Liver (tissue), 9 donors: ENCODE measurements around the gene ACAT1. TPM values are rescaled to one million over a fixed set of nuclear protein-coding genes. Genes with fewer than 3 reads are reported as not detected.
"Not testable (repeated sequence)": the region's sequence is repeated elsewhere in the genome, so short reads cannot be mapped to it uniquely, and the experiment has no call there.

Experiments
- DNase-seq: peaks from one replicate; pipeline ENCODE4 v3.0.0-alpha.2; 2017; ENCODE audit warnings: low spot score
- H3K27ac ChIP-seq, 2 donors: one replicate each; pipeline ENCODE4 v1.7.0; 2013; ENCODE audit warnings: inconsistent platforms in 2 of 2, low read length in 2 of 2, control low read depth in 1 of 2, low read depth in 1 of 2, mild to moderate bottlenecking in 1 of 2
- H3K27me3 ChIP-seq, 4 donors: one replicate each; pipeline versions ENCODE4 v1.6.1 to v1.7.0; 2013; ENCODE audit warnings: low read length in 3 of 4, inconsistent platforms in 1 of 4, mild to moderate bottlenecking in 1 of 4, moderate library complexity in 1 of 4; ENCODE audit not compliant: control insufficient read depth in 4 of 4, insufficient read depth in 4 of 4
- H3K36me3 ChIP-seq, 4 donors: one replicate each; pipeline versions ENCODE4 v1.6.1 to v1.7.0; 2013; ENCODE audit warnings: low read length in 3 of 4, mild to moderate bottlenecking in 3 of 4, low read depth in 1 of 4, moderate library complexity in 1 of 4; ENCODE audit not compliant: control insufficient read depth in 4 of 4, insufficient read depth in 3 of 4
- H3K4me1 ChIP-seq, 4 donors: one replicate each; pipeline versions ENCODE4 v1.6.1 to v1.7.0; 2013; ENCODE audit warnings: low read length in 3 of 4, mild to moderate bottlenecking in 3 of 4, moderate library complexity in 1 of 4; ENCODE audit not compliant: control insufficient read depth in 4 of 4, insufficient read depth in 4 of 4
- H3K4me3 ChIP-seq, 3 donors: one replicate each; pipeline versions ENCODE4 v1.6.1 to v1.7.0; 2013; ENCODE audit warnings: low read length in 3 of 3, control low read depth in 1 of 3, low read depth in 1 of 3, mild to moderate bottlenecking in 1 of 3
- H3K9ac ChIP-seq, 2 donors: one replicate each; pipeline ENCODE4 v1.7.0; 2013; ENCODE audit warnings: low read length in 2 of 2, mild to moderate bottlenecking in 2 of 2, moderate library complexity in 2 of 2, control low read depth in 1 of 2, low read depth in 1 of 2
- H3K9me3 ChIP-seq, 4 donors: one replicate each; pipeline versions ENCODE4 v1.6.1 to v1.7.0; 2013; ENCODE audit warnings: low read length in 3 of 4; ENCODE audit not compliant: control insufficient read depth in 4 of 4
- CTCF ChIP-seq: fragments of 150-350 bp; IDR thresholded peaks from 2 replicates; pipeline ENCODE4 v1.5.1; 2017; ENCODE audit warnings: improper control_type of control experiment, low read depth, low read length; ENCODE audit not compliant: missing input control
- EGR1 ChIP-seq, 2 donors: IDR thresholded peaks; 2 replicates each; pipeline ENCODE4 v1.6.1; 2016 to 2018; ENCODE audit warnings: antibody characterized with exemption in 2 of 2, low read depth in 2 of 2
- FOXA2 ChIP-seq: IDR thresholded peaks from 2 replicates; pipeline ENCODE4 v1.6.1; 2016; ENCODE audit warnings: antibody characterized with exemption
- GABPA ChIP-seq, 2 donors: IDR thresholded peaks in 1 of 2; conservative IDR thresholded peaks in 1 of 2; 2 replicates each; pipeline ENCODE4 v1.6.1; 2016; ENCODE audit warnings: antibody characterized with exemption in 2 of 2, mild to moderate bottlenecking in 1 of 2, moderate library complexity in 1 of 2
- JUND ChIP-seq, 2 donors: IDR thresholded peaks; 2 replicates each; pipeline ENCODE4 v1.6.1; 2016; ENCODE audit warnings: antibody characterized with exemption in 2 of 2
- NR2F2 ChIP-seq: IDR thresholded peaks from 2 replicates; pipeline ENCODE4 v1.6.1; 2016; ENCODE audit warnings: antibody characterized with exemption
- RAD21 ChIP-seq, 2 donors: IDR thresholded peaks; 2 replicates each; pipeline ENCODE4 v1.6.1; 2016; ENCODE audit warnings: antibody characterized with exemption in 2 of 2, mild to moderate bottlenecking in 2 of 2
- REST ChIP-seq: IDR thresholded peaks from 2 replicates; pipeline ENCODE4 v1.6.1; 2016; ENCODE audit warnings: antibody characterized with exemption, mild to moderate bottlenecking
- RXRA ChIP-seq, 2 donors: IDR thresholded peaks; 2 replicates each; pipeline ENCODE4 v1.6.1; 2017 to 2018; ENCODE audit warnings: antibody characterized with exemption in 2 of 2, mild to moderate bottlenecking in 1 of 2
- YY1 ChIP-seq: IDR thresholded peaks from 2 replicates; pipeline ENCODE4 v1.6.1; 2016; ENCODE audit warnings: antibody characterized with exemption, mild to moderate bottlenecking
- WGBS: extraction: QIAGEN DNeasy Blood & Tissue Kit; methylation state at CpG from one replicate; pipeline ENCODE4 v1.1.7; 2013; 5-methylcytosine and 5-hydroxymethylcytosine counted together
- polyA plus RNA-seq, 2 donors: library from polyadenylated mRNA; stranded (reverse) in 1 of 2; unstranded in 1 of 2; fragments of 200-250 nt in 1 of 2; fragments of >200 nt in 1 of 2; fragmentation: Nextera tagmentation in 1 of 2; extraction: Ambion mirVana in 1 of 2; gene quantifications; one replicate each; pipeline versions ENCODE4 v1.2.1 to v1.2.3, GENCODE V29; 2013 to 2015
- total RNA-seq, 2 donors: library from RNA; depleted of rRNA; stranded (reverse); fragments of >200 nt; gene quantifications; one replicate each; pipeline ENCODE4 v1.2.3, GENCODE V29; 2014
- donor health status: healthy.
- donor health status: healthy.
- donor health status: healthy.
- donor health status: healthy.
- donor health status: healthy.

Gene ACAT1
- total and polyA plus RNA-seq, 4 donors, result 99.8 to 1,048 (median 575) TPM

DNA sequence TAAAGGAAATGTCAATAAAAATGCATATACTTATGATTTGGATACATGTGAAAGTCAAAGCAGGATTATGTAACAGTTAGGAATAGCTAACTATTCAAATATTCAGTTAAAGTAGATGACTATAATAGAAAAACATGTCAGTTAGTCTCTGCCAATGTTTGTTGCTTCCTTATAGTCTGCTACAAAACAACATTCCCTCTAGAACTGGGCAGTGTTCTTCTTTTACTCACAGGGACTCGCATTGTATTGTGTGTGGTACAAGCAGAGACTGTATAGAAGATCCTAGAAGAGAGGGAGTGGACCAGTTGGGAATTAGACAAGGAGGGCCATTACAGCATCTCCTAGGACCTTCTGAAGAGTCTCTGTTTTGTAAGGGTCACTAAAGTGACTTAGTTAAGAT, 10.6 kb downstream of the ACAT1 start (continued):
- no peak for TF ChIP-seq YY1
- no peak for TF ChIP-seq NR2F2
- no peak for TF ChIP-seq REST
- no peak for TF ChIP-seq FOXA2

GRCh38 chr11:108132993-108133538, 11.7 kb downstream of the ACAT1 start:
- not testable (repeated sequence) for H3K9me3 ChIP-seq, H3K4me3 ChIP-seq, H3K27me3 ChIP-seq, H3K9ac ChIP-seq, H3K27ac ChIP-seq, DNase-seq, H3K4me1 ChIP-seq
- peaks cover 5 to 43% (median 24%) of the 10 kb centered on the region in 4 donors for H3K36me3 ChIP-seq
- WGBS, result 95% methylated on average over 2 of the region's 2 CpGs

GRCh38 chr11:108135845-108136544, 14.6 kb downstream of the ACAT1 start:
- peak; percentile 14 for TF ChIP-seq CTCF
- TF ChIP-seq EGR1 (IDR thresholded peaks at IDR 0.05; ENCODE audit: low read depth in 2 of 2), result no peak
- TF ChIP-seq REST, result no peak
- TF ChIP-seq GABPA (IDR thresholded peaks at IDR 0.05 in 1 of 2, conservative IDR thresholded peaks at IDR 0.05 in 1 of 2), result no peak
- TF ChIP-seq JUND (IDR thresholded peaks at IDR 0.05), result no peak
- peak; percentile 22 to 51 for TF ChIP-seq RAD21 (IDR thresholded peaks at IDR 0.05)
- no peak for TF ChIP-seq RXRA (IDR thresholded peaks at IDR 0.05)
- 69% methylated on average over 2 of the region's 2 CpGs for WGBS
- no peaks in the 10 kb centered on the region for H3K9me3 ChIP-seq
- no peak overlapping the region for H3K9ac ChIP-seq
- no peaks in the 10 kb centered on the region for H3K27me3 ChIP-seq
- no peak overlapping the region for H3K4me3 ChIP-seq
- DNase-seq, result no peak
- H3K4me1 ChIP-seq, result peaks cover 0 to 4% (median 0%) of the 10 kb centered on the region in 4 donors
- peaks cover 16 to 59% (median 42%) of the 10 kb centered on the region in 4 donors for H3K36me3 ChIP-seq
- no peak overlapping the region for H3K27ac ChIP-seq
